ENCODE results near the gene FCER1G. TPM values are rescaled to one million over a fixed set of nuclear protein-coding genes. Genes with fewer than 3 reads are reported as not detected.

The FCER1G gene
- total and polyA plus RNA-seq, 9 of the 15 experiments (the other 6 are each of a cell fraction or from before 2014, with no cell fraction given), result 0.15 to 0.69 (median 0.31) TPM; not detected in 2

DNA sequence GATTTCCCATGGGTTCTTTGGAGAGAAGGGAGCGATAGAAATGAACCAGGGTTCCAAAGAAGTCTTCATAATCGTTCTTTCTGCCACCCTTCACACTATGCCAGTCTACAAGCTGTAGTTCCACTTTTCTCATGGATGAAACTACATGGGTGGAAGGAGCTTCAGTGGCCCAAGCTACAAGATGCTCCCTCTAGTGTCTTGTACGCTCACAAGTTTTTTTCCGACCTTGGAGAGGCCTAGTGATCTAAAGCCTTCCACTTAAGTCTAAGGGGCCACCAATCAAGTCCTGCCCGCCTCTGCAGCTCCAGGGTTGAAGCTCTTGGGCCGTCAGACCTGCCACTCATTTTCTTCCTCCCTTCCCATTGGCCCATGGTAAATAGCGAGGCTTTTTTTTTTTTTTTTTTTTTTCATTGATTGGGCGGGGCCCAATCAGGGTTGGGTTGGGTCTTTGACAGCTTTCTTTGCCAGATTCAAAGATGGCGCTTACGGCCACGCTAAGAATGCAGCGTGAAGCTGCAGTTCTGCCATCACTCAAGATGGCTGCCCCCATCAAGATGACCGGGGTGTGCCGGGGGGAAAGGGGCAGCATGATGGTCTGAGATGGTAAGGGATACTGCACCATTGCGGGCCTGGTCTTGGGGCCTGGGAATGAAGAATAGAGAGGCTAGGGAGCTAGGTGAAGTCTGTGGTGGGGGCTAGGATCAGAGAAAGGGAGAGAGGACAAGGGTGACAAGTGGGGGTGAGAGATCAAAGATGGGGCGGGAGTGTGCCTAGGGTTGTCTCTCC, 10.6 kb downstream of the FCER1G start, which contains the start of gene TOMM40L (continued):
- TF ChIP-seq, protein P1, sequence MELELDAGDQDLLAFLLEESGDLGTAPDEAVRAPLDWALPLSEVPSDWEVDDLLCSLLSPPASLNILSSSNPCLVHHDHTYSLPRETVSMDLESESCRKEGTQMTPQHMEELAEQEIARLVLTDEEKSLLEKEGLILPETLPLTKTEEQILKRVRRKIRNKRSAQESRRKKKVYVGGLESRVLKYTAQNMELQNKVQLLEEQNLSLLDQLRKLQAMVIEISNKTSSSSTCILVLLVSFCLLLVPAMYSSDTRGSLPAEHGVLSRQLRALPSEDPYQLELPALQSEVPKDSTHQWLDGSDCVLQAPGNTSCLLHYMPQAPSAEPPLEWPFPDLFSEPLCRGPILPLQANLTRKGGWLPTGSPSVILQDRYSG (tag; conservative IDR thresholded peaks at IDR 0.05; ENCODE audit: low read depth), result no peak
- TF ChIP-seq SMAD1 (IDR thresholded peaks at IDR 0.05; ENCODE audit: low read depth, low read length, partially characterized antibody), result no peak
- no peak for TF ChIP-seq ZFP36 (IDR thresholded peaks at IDR 0.05; ENCODE audit: low read depth, low read length, partially characterized antibody)
- TF ChIP-seq ZFX (CRISPR knock-in tag; IDR thresholded peaks at IDR 0.05), result peak; percentile 67
- no peak for TF ChIP-seq ZNF57 (CRISPR knock-in tag; IDR thresholded peaks at IDR 0.05)
- TF ChIP-seq RBM34 (IDR thresholded peaks at IDR 0.05; ENCODE audit: borderline replicate concordance, insufficient read depth, low read length), result no peak
- TF ChIP-seq CHCHD3 (CRISPR knock-in tag; IDR thresholded peaks at IDR 0.05), result no peak
- TF ChIP-seq KAT7 (CRISPR knock-in tag; IDR thresholded peaks at IDR 0.05; ENCODE audit: borderline replicate concordance), result no peak
- TF ChIP-seq, protein P2, sequence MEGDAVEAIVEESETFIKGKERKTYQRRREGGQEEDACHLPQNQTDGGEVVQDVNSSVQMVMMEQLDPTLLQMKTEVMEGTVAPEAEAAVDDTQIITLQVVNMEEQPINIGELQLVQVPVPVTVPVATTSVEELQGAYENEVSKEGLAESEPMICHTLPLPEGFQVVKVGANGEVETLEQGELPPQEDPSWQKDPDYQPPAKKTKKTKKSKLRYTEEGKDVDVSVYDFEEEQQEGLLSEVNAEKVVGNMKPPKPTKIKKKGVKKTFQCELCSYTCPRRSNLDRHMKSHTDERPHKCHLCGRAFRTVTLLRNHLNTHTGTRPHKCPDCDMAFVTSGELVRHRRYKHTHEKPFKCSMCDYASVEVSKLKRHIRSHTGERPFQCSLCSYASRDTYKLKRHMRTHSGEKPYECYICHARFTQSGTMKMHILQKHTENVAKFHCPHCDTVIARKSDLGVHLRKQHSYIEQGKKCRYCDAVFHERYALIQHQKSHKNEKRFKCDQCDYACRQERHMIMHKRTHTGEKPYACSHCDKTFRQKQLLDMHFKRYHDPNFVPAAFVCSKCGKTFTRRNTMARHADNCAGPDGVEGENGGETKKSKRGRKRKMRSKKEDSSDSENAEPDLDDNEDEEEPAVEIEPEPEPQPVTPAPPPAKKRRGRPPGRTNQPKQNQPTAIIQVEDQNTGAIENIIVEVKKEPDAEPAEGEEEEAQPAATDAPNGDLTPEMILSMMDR (IDR thresholded peaks at IDR 0.05 in 2 of 3, conservative IDR thresholded peaks at IDR 0.05 in 1 of 3; ENCODE audit: insufficient read depth in 2 of 3, low read depth in 1 of 3, low read length in 3 of 3), result peak; percentile 72 to 88 (median 84)
- no peak for TF ChIP-seq RBM17 (IDR thresholded peaks at IDR 0.05; ENCODE audit: borderline replicate concordance, low read depth, low read length)
- TF ChIP-seq CCNT2 (IDR thresholded peaks at IDR 0.05; ENCODE audit: borderline replicate concordance, extremely low read depth, insufficient read length, low read depth, low read length), result no peak
- TF ChIP-seq BRD9 (IDR thresholded peaks at IDR 0.05; ENCODE audit: low read depth, partially characterized antibody), result peak; percentile 30
- TF ChIP-seq, protein P3, sequence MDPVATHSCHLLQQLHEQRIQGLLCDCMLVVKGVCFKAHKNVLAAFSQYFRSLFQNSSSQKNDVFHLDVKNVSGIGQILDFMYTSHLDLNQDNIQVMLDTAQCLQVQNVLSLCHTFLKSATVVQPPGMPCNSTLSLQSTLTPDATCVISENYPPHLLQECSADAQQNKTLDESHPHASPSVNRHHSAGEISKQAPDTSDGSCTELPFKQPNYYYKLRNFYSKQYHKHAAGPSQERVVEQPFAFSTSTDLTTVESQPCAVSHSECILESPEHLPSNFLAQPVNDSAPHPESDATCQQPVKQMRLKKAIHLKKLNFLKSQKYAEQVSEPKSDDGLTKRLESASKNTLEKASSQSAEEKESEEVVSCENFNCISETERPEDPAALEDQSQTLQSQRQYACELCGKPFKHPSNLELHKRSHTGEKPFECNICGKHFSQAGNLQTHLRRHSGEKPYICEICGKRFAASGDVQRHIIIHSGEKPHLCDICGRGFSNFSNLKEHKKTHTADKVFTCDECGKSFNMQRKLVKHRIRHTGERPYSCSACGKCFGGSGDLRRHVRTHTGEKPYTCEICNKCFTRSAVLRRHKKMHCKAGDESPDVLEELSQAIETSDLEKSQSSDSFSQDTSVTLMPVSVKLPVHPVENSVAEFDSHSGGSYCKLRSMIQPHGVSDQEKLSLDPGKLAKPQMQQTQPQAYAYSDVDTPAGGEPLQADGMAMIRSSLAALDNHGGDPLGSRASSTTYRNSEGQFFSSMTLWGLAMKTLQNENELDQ (CRISPR knock-in tag; IDR thresholded peaks at IDR 0.05; ENCODE audit: borderline replicate concordance), result no peak
- TF ChIP-seq MYC (IDR thresholded peaks at IDR 0.05; ENCODE audit: low read depth, low read length), result peak; percentile 48
- TF ChIP-seq MYC (CRISPR knock-in tag; IDR thresholded peaks at IDR 0.05; ENCODE audit: borderline replicate concordance, low read depth), result no peak
- TF ChIP-seq, protein P4, sequence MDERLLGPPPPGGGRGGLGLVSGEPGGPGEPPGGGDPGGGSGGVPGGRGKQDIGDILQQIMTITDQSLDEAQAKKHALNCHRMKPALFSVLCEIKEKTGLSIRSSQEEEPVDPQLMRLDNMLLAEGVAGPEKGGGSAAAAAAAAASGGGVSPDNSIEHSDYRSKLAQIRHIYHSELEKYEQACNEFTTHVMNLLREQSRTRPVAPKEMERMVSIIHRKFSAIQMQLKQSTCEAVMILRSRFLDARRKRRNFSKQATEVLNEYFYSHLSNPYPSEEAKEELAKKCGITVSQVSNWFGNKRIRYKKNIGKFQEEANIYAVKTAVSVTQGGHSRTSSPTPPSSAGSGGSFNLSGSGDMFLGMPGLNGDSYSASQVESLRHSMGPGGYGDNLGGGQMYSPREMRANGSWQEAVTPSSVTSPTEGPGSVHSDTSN (CRISPR knock-in tag; IDR thresholded peaks at IDR 0.05; ENCODE audit: low read depth), result peak; percentile 85
- TF ChIP-seq, protein P4 (tag; conservative IDR thresholded peaks at IDR 0.05; ENCODE audit: low read depth), result peak; percentile 99
- no peak for TF ChIP-seq ZNF41 (CRISPR knock-in tag; conservative IDR thresholded peaks at IDR 0.05)
